C4-2B (cell line): ENCODE data around the gene DNAH9.

ENCODE experiments used
- H3K27ac ChIP-seq: fragments of 450-650 bp; 2 replicates; pipeline ENCODE4 v1.5.1; 2017
- CTCF ChIP-seq: fragments of 450-650 bp; conservative IDR thresholded peaks from 2 replicates; pipeline ENCODE4 v1.5.1; 2017; ENCODE audit warnings: mild to moderate bottlenecking
- ZFX ChIP-seq: fragments of 450-650 bp; IDR thresholded peaks from 2 replicates; pipeline ENCODE4 v1.6.1; 2017

The DNAH9 gene

GRCh38 chr17:11668618-11669017 is 70.3 kb downstream of the DNAH9 start:
- no peak overlapping the region for H3K27ac ChIP-seq
- TF ChIP-seq ZFX (no peak), CTCF (no peak)

GRCh38 chr17:11671126-11671525 is 72.9 kb downstream of the DNAH9 start:
- no peak overlapping the region for H3K27ac ChIP-seq
- no peak for TF ChIP-seq CTCF
- no peak for TF ChIP-seq ZFX

- H3K27ac ChIP-seq, result no peak overlapping the region
- TF ChIP-seq ZFX (no peak), CTCF (no peak)
Measured at GRCh38 chr17:11682646-11683045, 84.4 kb downstream of the DNAH9 start.

- TF ChIP-seq ZFX, result no peak
- H3K27ac ChIP-seq, result no peak overlapping the region
Measured at GRCh38 chr17:11690681-11691080, 92.4 kb downstream of the DNAH9 start.

GRCh38 chr17:11692688-11693087 is 94.4 kb downstream of the DNAH9 start:
- TF ChIP-seq ZFX (no peak), CTCF (no peak)
- H3K27ac ChIP-seq, result no peak overlapping the region

- no peak overlapping the region for H3K27ac ChIP-seq
- TF ChIP-seq ZFX (no peak), CTCF (no peak)
Measured at GRCh38 chr17:11693284-11693683, 95.0 kb downstream of the DNAH9 start.

GRCh38 chr17:11700668-11701067 is 102.4 kb downstream of the DNAH9 start:
- no peak overlapping the region for H3K27ac ChIP-seq
- no peak for TF ChIP-seq CTCF
- TF ChIP-seq ZFX, result no peak

- H3K27ac ChIP-seq, result no peak overlapping the region
- TF ChIP-seq ZFX (no peak), CTCF (no peak)
Measured at GRCh38 chr17:11701911-11702310, 103.6 kb downstream of the DNAH9 start.
